B cell (primary cell): ENCODE measurements around the gene PHLDB2.

ENCODE experiments used
- CTCF ChIP-seq: fragments of 200-600 bp; IDR thresholded peaks from one replicate; pipeline ENCODE4 v1.8.0; 2022; ENCODE audit warnings: antibody characterized with exemption, mild to moderate bottlenecking
- EZH2 ChIP-seq: IDR thresholded peaks from 2 replicates; pipeline ENCODE4 v1.6.1; 2012; ENCODE audit warnings: borderline replicate concordance, low read depth, mild to moderate bottlenecking, moderate library complexity, low read length; ENCODE audit not compliant: insufficient read depth, poor library complexity, severe bottlenecking

GRCh38 chr3:111882799-111883198, 23.7 kb downstream of the PHLDB2 start:
- no peak for TF ChIP-seq CTCF
- no peak for TF ChIP-seq EZH2
